Endodermal cell (in vitro differentiated cells): ENCODE measurements around the gene BCL11A. TPM values are rescaled to one million over a fixed set of nuclear protein-coding genes. Genes with fewer than 3 reads are reported as not detected.

Experiments used
- DNase-seq: peaks from one replicate; pipeline ENCODE4 v3.0.0-alpha.2; 2017
- H3K27ac ChIP-seq: 2 replicates; pipeline ENCODE4 v1.5.1; 2013; ENCODE audit warnings: mild to moderate bottlenecking, low read depth, low read length, moderate library complexity
- H3K27me3 ChIP-seq: 2 replicates; pipeline ENCODE4 v1.6.1; 2013; ENCODE audit warnings: mild to moderate bottlenecking, low read length, moderate library complexity; ENCODE audit not compliant: insufficient read depth, control insufficient read depth, poor library complexity, severe bottlenecking
- H3K36me3 ChIP-seq: 2 replicates; pipeline ENCODE4 v1.7.0; 2013; ENCODE audit warnings: mild to moderate bottlenecking, low read length, moderate library complexity; ENCODE audit not compliant: control insufficient read depth, insufficient read depth
- H3K4me1 ChIP-seq: one replicate; pipeline ENCODE4 v1.7.0; 2013; ENCODE audit warnings: low read length; ENCODE audit not compliant: control insufficient read depth, insufficient read depth
- H3K4me3 ChIP-seq: 2 replicates; pipeline ENCODE4 v1.5.1; 2013; ENCODE audit warnings: mild to moderate bottlenecking, low read length, moderate library complexity
- H3K9ac ChIP-seq: 2 replicates; pipeline ENCODE4 v1.6.1; 2013; ENCODE audit warnings: mild to moderate bottlenecking, low read length, moderate library complexity; ENCODE audit not compliant: poor library complexity, severe bottlenecking; ENCODE audit errors: extremely low read depth
- H3K9me3 ChIP-seq: 2 replicates; pipeline ENCODE4 v1.6.1; 2013; ENCODE audit warnings: mild to moderate bottlenecking, low read length, moderate library complexity; ENCODE audit not compliant: control insufficient read depth
- H3K27ac Mint-ChIP-seq: 2 replicates; pipeline ENCODE4 v1.8.0; 2020; ENCODE audit warnings: mixed read lengths
- H3K27me3 Mint-ChIP-seq: 2 replicates; pipeline ENCODE4 v1.8.0; 2021; ENCODE audit warnings: mild to moderate bottlenecking, mixed read lengths; ENCODE audit not compliant: insufficient read depth
- H3K36me3 Mint-ChIP-seq: 2 replicates; pipeline ENCODE4 v1.8.0; 2020; ENCODE audit warnings: low read depth, mixed read lengths
- H3K4me1 Mint-ChIP-seq: 2 replicates; pipeline ENCODE4 v1.8.0; 2020; ENCODE audit warnings: mixed read lengths
- H3K4me3 Mint-ChIP-seq: 2 replicates; pipeline ENCODE4 v1.8.0; 2020; ENCODE audit warnings: mild to moderate bottlenecking, moderate library complexity, mixed read lengths
- H3K9me3 Mint-ChIP-seq: 2 replicates; pipeline ENCODE4 v1.8.0; 2020; ENCODE audit warnings: mild to moderate bottlenecking, mixed read lengths
- WGBS, 2 experiments: methylation state at CpG; one replicate each; pipeline versions ENCODE4 v1.1.5 to v1.1.7; 2013; ENCODE audit warnings: missing lambda C conversion rate in 2 of 2, mixed read lengths in 1 of 2; ENCODE audit not compliant: insufficient coverage in 1 of 2, insufficient read length in 1 of 2; 5-methylcytosine and 5-hydroxymethylcytosine counted together
- total RNA-seq, 2 donors: library from RNA; stranded (reverse); fragmentation: NEBNext Ultra II Directional in 1 of 2; extraction: Animal tissue kit (Norgen Biotek cat#: 25700) in 1 of 2; gene quantifications; 2 replicates in 1 of 2; 3 replicates in 1 of 2; pipeline ENCODE4 v1.2.1, GENCODE V29; 2021
- TF ChIP-seq, protein P1 (sequence below): fragments of 200-600 bp; sonication (generic); conservative IDR thresholded peaks from 2 replicates; pipeline ENCODE4 v1.5.0; 2021; ENCODE audit warnings: antibody characterized with exemption, mild to moderate bottlenecking

The BCL11A gene
- total RNA-seq, 2 donors from 2014 or later: 14.7 to 16.3 TPM

GRCh38 chr2:60559880-60560279 lies 6.4 kb upstream of the BCL11A start:
- no peaks in the 10 kb centered on the region for H3K4me1 ChIP-seq
- no peaks in the 10 kb centered on the region for H3K36me3 ChIP-seq
- no peak overlapping the region for H3K27ac ChIP-seq
- H3K27me3 ChIP-seq: peaks cover 92% of the 10 kb centered on the region
- Mint-ChIP-seq H3K27me3 (peaks cover 80% of the 10 kb centered on the region), H3K36me3 (no peaks in the 10 kb centered on the region), H3K9me3 (no peaks in the 10 kb centered on the region), H3K4me1 (peaks cover 17% of the 10 kb centered on the region), H3K27ac (no peak overlapping the region), H3K4me3 (no peak overlapping the region)
- TF ChIP-seq, protein P1, sequence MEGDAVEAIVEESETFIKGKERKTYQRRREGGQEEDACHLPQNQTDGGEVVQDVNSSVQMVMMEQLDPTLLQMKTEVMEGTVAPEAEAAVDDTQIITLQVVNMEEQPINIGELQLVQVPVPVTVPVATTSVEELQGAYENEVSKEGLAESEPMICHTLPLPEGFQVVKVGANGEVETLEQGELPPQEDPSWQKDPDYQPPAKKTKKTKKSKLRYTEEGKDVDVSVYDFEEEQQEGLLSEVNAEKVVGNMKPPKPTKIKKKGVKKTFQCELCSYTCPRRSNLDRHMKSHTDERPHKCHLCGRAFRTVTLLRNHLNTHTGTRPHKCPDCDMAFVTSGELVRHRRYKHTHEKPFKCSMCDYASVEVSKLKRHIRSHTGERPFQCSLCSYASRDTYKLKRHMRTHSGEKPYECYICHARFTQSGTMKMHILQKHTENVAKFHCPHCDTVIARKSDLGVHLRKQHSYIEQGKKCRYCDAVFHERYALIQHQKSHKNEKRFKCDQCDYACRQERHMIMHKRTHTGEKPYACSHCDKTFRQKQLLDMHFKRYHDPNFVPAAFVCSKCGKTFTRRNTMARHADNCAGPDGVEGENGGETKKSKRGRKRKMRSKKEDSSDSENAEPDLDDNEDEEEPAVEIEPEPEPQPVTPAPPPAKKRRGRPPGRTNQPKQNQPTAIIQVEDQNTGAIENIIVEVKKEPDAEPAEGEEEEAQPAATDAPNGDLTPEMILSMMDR: no peak
- H3K4me3 ChIP-seq: no peak overlapping the region
- H3K9me3 ChIP-seq: no peaks in the 10 kb centered on the region
- DNase-seq: no peak
- 90% methylated on average over 1 of the region's 1 CpG; no CpG with 5 or more reads in 1 of the 2 experiments for WGBS, 2 experiments
- H3K9ac ChIP-seq: no peak overlapping the region

- H3K9me3 ChIP-seq: no peaks in the 10 kb centered on the region
- no peaks in the 10 kb centered on the region for H3K36me3 ChIP-seq
- peaks cover 86% of the 10 kb centered on the region for H3K27me3 ChIP-seq
- DNase-seq: no peak
- Mint-ChIP-seq H3K36me3 (no peaks in the 10 kb centered on the region), H3K4me1 (peaks cover 17% of the 10 kb centered on the region), H3K27ac (no peak overlapping the region), H3K4me3 (no peak overlapping the region), H3K9me3 (no peaks in the 10 kb centered on the region), H3K27me3 (peaks cover 77% of the 10 kb centered on the region)
- TF ChIP-seq, protein P1: no peak
- no peak overlapping the region for H3K4me3 ChIP-seq
- H3K4me1 ChIP-seq: no peaks in the 10 kb centered on the region
- WGBS, 2 experiments: 85 to 100% methylated on average over 1 to 2 of the region's 2 CpGs
- H3K27ac ChIP-seq: no peak overlapping the region
- H3K9ac ChIP-seq: no peak overlapping the region
Observed at GRCh38 chr2:60558536-60558935, 5.1 kb upstream of the BCL11A start.

GRCh38 chr2:60557486-60557864 lies 4.0 kb upstream of the BCL11A start:
- peak overlapping the region; percentile 83 for H3K4me3 Mint-ChIP-seq

More at GRCh38 chr2:60557486-60557864, 4.0 kb upstream of the BCL11A start:
- Mint-ChIP-seq H3K4me1 (peaks cover 17% of the 10 kb centered on the region), H3K9me3 (no peaks in the 10 kb centered on the region), H3K36me3 (no peaks in the 10 kb centered on the region), H3K27ac (no peak overlapping the region), H3K27me3 (peaks cover 71% of the 10 kb centered on the region)
- DNase-seq: no peak
- Histone ChIP-seq H3K27me3 (peaks cover 77% of the 10 kb centered on the region), H3K4me3 (peak overlapping the region; percentile 86), H3K36me3 (no peaks in the 10 kb centered on the region), H3K27ac (no peak overlapping the region), H3K9me3 (no peaks in the 10 kb centered on the region), H3K4me1 (no peaks in the 10 kb centered on the region), H3K9ac (no peak overlapping the region)
- WGBS, 2 experiments: 0 to 4% methylated on average over 3 to 12 of the region's 12 CpGs
- TF ChIP-seq, protein P1: no peak
